DOHH2 (cell line): Measurements from ENCODE around the gene PCDHB5.

Source experiments
- CTCF ChIP-seq: fragments of 200-600 bp; sonication (generic); IDR thresholded peaks from one replicate; pipeline ENCODE4 v1.5.1; 2014; ENCODE audit warnings: antibody characterized with exemption, mild to moderate bottlenecking, low read depth, low read length; ENCODE audit not compliant: poor library complexity, severe bottlenecking
- EZH2phosphoT487 ChIP-seq: fragments of 200-600 bp; sonication (generic); IDR thresholded peaks from 2 replicates; pipeline ENCODE4 v1.6.1; 2017; ENCODE audit warnings: borderline replicate concordance, mild to moderate bottlenecking, antibody characterized with exemption, low read length, moderate library complexity, mixed read lengths

GRCh38 chr5:141121985-141122384 lies 13.0 kb upstream of the PCDHB5 start:
- TF ChIP-seq CTCF (no peak), EZH2phosphoT487 (no peak)
